ENCODE measurements around the gene UPK3BL1.
"Not testable (repeated sequence)": the region's sequence is repeated elsewhere in the genome, so short reads cannot be mapped to it uniquely, and the experiment has no call there.

DNA sequence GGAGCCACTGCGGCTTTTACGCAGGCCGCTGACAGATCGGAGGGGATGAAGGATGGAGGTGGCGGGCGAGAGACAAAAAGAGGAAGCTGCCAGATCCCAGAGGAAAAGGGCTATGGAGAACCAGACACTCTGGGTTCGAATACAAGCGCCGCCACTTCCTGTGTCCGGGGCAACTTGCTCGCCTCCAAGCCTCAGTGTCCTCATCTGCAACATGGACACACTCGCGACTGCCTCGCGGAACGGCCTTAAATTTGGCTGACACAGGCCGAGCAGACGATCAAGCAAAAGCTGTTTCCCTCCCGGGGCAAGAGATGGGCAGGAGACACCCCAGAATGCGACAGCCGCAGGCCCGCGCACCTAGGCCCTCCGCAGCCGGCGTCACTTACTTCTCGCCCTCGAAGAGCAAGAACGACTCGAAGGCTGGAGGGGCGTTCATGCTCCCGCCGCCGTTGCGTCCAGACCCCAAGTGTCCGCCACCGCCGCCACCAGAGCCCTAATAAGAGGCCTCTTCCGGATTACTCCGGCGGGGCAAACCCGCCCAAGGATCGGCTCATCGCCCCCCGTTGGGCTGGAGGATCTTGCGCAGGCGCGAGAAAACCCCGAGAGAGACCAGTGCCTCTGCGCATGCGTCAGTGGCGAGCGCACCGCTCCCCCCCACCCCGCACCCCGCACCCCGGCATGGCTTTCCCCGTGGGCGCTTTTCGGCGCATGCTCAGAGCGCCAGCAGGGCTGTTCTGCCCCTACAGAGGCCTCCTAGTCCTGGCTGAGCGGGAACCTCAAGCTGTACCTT, 28.8 kb upstream of the UPK3BL1 start, which contains the start of gene POLR2J2:
- TF ChIP-seq CREB1 (IDR thresholded peaks at IDR 0.05; ENCODE audit: low read depth); TAF1 (IDR thresholded peaks at IDR 0.05; ENCODE audit: low read depth); EP300 (IDR thresholded peaks at IDR 0.05; ENCODE audit: borderline replicate concordance): not testable (repeated sequence)
- TF ChIP-seq, protein P1, sequence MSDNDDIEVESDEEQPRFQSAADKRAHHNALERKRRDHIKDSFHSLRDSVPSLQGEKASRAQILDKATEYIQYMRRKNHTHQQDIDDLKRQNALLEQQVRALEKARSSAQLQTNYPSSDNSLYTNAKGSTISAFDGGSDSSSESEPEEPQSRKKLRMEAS (IDR thresholded peaks at IDR 0.05) = not testable (repeated sequence)

All from Ishikawa (cell line).